ENCODE measurements around the gene MORC1.
"Not testable (repeated sequence)": the region's sequence is repeated elsewhere in the genome, so short reads cannot be mapped to it uniquely, and the experiment has no call there.

Gene MORC1

GRCh38 chr3:109149078-109149477 lies 31.1 kb upstream of the MORC1 start:
- Histone ChIP-seq H3K36me3 (ENCODE audit: control insufficient read depth, insufficient read depth, low read length) (no peaks in the 10 kb centered on the region), H3K27me3 (replicated peaks; ENCODE audit: control insufficient read depth, insufficient read depth, low read length) (no peaks in the 10 kb centered on the region), H3K4me3 (replicated peaks; ENCODE audit: low read depth, low read length) (no peak overlapping the region)
- no peak for DNase-seq (ENCODE audit: extremely low read depth, insufficient read length)
- TF ChIP-seq CTCF (IDR thresholded peaks at IDR 0.05; ENCODE audit: insufficient read depth, low read length, poor library complexity, severe bottlenecking): no peak

- DNase-seq (ENCODE audit: extremely low read depth, insufficient read length): no peak
- H3K4me3 ChIP-seq (replicated peaks; ENCODE audit: low read depth, low read length): no peak overlapping the region
- no peak for TF ChIP-seq CTCF (IDR thresholded peaks at IDR 0.05; ENCODE audit: insufficient read depth, low read length, poor library complexity, severe bottlenecking)
- H3K36me3 ChIP-seq (ENCODE audit: control insufficient read depth, insufficient read depth, low read length): no peaks in the 10 kb centered on the region
- no peaks in the 10 kb centered on the region for H3K27me3 ChIP-seq (replicated peaks; ENCODE audit: control insufficient read depth, insufficient read depth, low read length)
These were observed 25.7 kb upstream of the MORC1 start for GRCh38 chr3:109143646-109144045.

DNA sequence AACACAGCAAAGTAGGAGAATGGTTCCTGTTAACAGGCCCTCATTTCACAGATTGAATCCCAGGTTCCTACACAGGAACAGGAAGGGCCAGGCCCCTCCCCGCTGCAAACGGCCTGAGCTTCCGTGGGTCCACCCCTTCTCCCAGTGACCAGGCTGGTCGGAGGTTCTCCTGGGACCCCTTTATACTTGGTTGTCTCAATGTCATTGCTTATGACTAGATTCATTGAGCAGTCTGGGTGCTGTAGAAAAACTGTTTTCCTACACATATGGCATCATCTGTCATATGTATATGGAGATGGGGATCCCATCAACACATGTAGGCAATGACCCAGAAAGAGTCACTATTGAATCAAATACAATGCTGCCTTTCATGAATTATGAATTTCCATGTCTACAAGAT lies 22.4 kb upstream of the MORC1 start:
- no peak for DNase-seq (ENCODE audit: extremely low read depth, insufficient read length)
- H3K4me3 ChIP-seq (replicated peaks; ENCODE audit: low read depth, low read length): no peak overlapping the region
- H3K27me3 ChIP-seq (replicated peaks; ENCODE audit: control insufficient read depth, insufficient read depth, low read length): no peaks in the 10 kb centered on the region
- no peak for TF ChIP-seq CTCF (IDR thresholded peaks at IDR 0.05; ENCODE audit: insufficient read depth, low read length, poor library complexity, severe bottlenecking)
- no peaks in the 10 kb centered on the region for H3K36me3 ChIP-seq (ENCODE audit: control insufficient read depth, insufficient read depth, low read length)

- no peak for TF ChIP-seq CTCF (IDR thresholded peaks at IDR 0.05; ENCODE audit: insufficient read depth, low read length, poor library complexity, severe bottlenecking)
- no peaks in the 10 kb centered on the region for H3K36me3 ChIP-seq (ENCODE audit: control insufficient read depth, insufficient read depth, low read length)
- no peak for DNase-seq (ENCODE audit: extremely low read depth, insufficient read length)
- no peak overlapping the region for H3K4me3 ChIP-seq (replicated peaks; ENCODE audit: low read depth, low read length)
- no peaks in the 10 kb centered on the region for H3K27me3 ChIP-seq (replicated peaks; ENCODE audit: control insufficient read depth, insufficient read depth, low read length)
These were observed 19.8 kb upstream of the MORC1 start for GRCh38 chr3:109137761-109138160.

GRCh38 chr3:109136523-109136922 lies 18.6 kb upstream of the MORC1 start, which contains the start of gene C3orf85:
Gene C3orf85, plus strand, starts transcription at chr3:109136719. Its CDS starts 129 bp downstream, at chr3:109136848.
- Histone ChIP-seq H3K4me3 (replicated peaks; ENCODE audit: low read depth, low read length) (no peak within 1 kb of the TSS), H3K27me3 (replicated peaks; ENCODE audit: control insufficient read depth, insufficient read depth, low read length) (no peaks in the 10 kb centered on the region), H3K36me3 (ENCODE audit: control insufficient read depth, insufficient read depth, low read length) (no peaks in the 10 kb centered on the region)
- DNase-seq (ENCODE audit: extremely low read depth, insufficient read length): no peak
- TF ChIP-seq CTCF (IDR thresholded peaks at IDR 0.05; ENCODE audit: insufficient read depth, low read length, poor library complexity, severe bottlenecking): no peak

DNA sequence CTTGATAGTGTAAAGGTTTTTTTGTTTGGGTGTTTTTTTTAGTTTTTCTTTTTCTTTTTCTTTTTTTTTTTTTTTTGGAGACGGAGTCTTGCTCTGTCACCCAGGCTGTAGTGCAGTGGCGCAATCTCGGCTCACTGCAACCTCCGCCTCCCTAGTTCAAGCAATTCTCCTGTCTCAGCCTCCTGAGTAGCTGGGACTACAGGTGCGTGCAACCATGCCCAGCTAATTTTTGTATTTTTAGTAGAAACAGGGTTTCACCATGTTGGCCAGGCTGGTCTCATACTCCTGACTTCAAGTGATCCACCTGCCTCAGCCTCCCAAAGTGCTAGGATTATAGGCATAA lies 15.5 kb upstream of the MORC1 start:
- not testable (repeated sequence) for H3K36me3 ChIP-seq (ENCODE audit: control insufficient read depth, insufficient read depth, low read length); H3K4me3 ChIP-seq (replicated peaks; ENCODE audit: low read depth, low read length); H3K27me3 ChIP-seq (replicated peaks; ENCODE audit: control insufficient read depth, insufficient read depth, low read length); DNase-seq (ENCODE audit: extremely low read depth, insufficient read length)

Data from GM06990 (cell line).